ENCODE results near the gene BCL11A. TPM values are rescaled to one million over a fixed set of nuclear protein-coding genes. Genes with fewer than 3 reads are reported as not detected.

BCL11A gene
- not detected for total RNA-seq

GRCh38 chr2:60553495-60554073 lies at the start of gene BCL11A:
TSS of gene BCL11A (minus strand) at chr2:60553654. CDS start at chr2:60553270, 384 bp downstream.
- no peak for DNase-seq

GRCh38 chr2:60602828-60603532 lies 49.5 kb upstream of the BCL11A start:
- no peak for DNase-seq

- no peak for DNase-seq
These were observed 48.9 kb upstream of the BCL11A start for GRCh38 chr2:60602388-60602787.

- no peak for DNase-seq
These were observed 44.8 kb upstream of the BCL11A start for GRCh38 chr2:60598271-60598670.

- DNase-seq, result no peak
These were observed 43.9 kb upstream of the BCL11A start for GRCh38 chr2:60597346-60597745.

- DNase-seq, result no peak
These were observed 43.0 kb upstream of the BCL11A start for GRCh38 chr2:60596411-60596810.

GRCh38 chr2:60595953-60596352 lies 42.5 kb upstream of the BCL11A start:
- no peak for DNase-seq

- no peak for DNase-seq
These were observed 35.6 kb upstream of the BCL11A start for GRCh38 chr2:60589104-60589503.

GRCh38 chr2:60586081-60586480 lies 32.6 kb upstream of the BCL11A start:
- no peak for DNase-seq

- DNase-seq, result no peak
These were observed 31.8 kb upstream of the BCL11A start for GRCh38 chr2:60585276-60585675.

- DNase-seq, result no peak
These were observed 30.1 kb upstream of the BCL11A start for GRCh38 chr2:60583604-60584003.

GRCh38 chr2:60581433-60582282 lies 28.2 kb upstream of the BCL11A start:
- DNase-seq, result peak; percentile 28

- DNase-seq, result no peak
These were observed 24.3 kb upstream of the BCL11A start for GRCh38 chr2:60577682-60578283.

- no peak for DNase-seq
These were observed 19.8 kb upstream of the BCL11A start for GRCh38 chr2:60573251-60573650.

- no peak for DNase-seq
These were observed 16.8 kb upstream of the BCL11A start for GRCh38 chr2:60570251-60570650.

GRCh38 chr2:60569680-60570111 lies 16.2 kb upstream of the BCL11A start:
- DNase-seq, result no peak

- DNase-seq, result no peak
These were observed 14.7 kb upstream of the BCL11A start for GRCh38 chr2:60567919-60568768.

- DNase-seq, result no peak
These were observed 13.6 kb upstream of the BCL11A start for GRCh38 chr2:60567096-60567495.

GRCh38 chr2:60565472-60565871 lies 12.0 kb upstream of the BCL11A start:
- DNase-seq, result no peak

GRCh38 chr2:60560734-60561644 lies 7.5 kb upstream of the BCL11A start:
- no peak for DNase-seq

GRCh38 chr2:60559880-60560279 lies 6.4 kb upstream of the BCL11A start:
- DNase-seq, result no peak

Data from effector CD4-positive, alpha-beta T cell (primary cell).